Upper lobe of left lung (tissue), 6 donors: Measurements from ENCODE around the gene IL12RB2. TPM values are rescaled to one million over a fixed set of nuclear protein-coding genes. Genes with fewer than 3 reads are reported as not detected.
A peak's percentile ranks its signal among the peaks of the same experiment; 100 is the strongest.

ENCODE experiments used
- ATAC-seq, 2 donors: fragments of 200-7000 bp; cut with Tn5 transposase; one replicate each; pipeline ENCODE4 v1.9.1; 2022; ENCODE audit warnings: mild to moderate bottlenecking in 2 of 2, moderate library complexity in 2 of 2; ENCODE audit not compliant: low FRiP score in 2 of 2
- DNase-seq, 2 donors: peaks; one replicate each; pipeline ENCODE4 v3.0.0-alpha.2; 2019 to 2020
- H3K27ac ChIP-seq, 4 donors: fragments of 200-600 bp; sonication (generic); one replicate each; pipeline ENCODE4 v1.5.1; 2016 to 2019
- H3K27me3 ChIP-seq, 4 donors: fragments of 200-600 bp; sonication (generic); one replicate each; pipeline ENCODE4 v1.5.1; 2017 to 2019
- H3K36me3 ChIP-seq, 4 donors: fragments of 200-600 bp; sonication (generic); one replicate each; pipeline ENCODE4 v1.5.1; 2016 to 2019
- H3K4me1 ChIP-seq, 4 donors: fragments of 200-600 bp; sonication (generic); one replicate each; pipeline ENCODE4 v1.5.1; 2018 to 2019
- H3K4me3 ChIP-seq, 4 donors: fragments of 200-600 bp; sonication (generic); one replicate each; pipeline ENCODE4 v1.5.1; 2017 to 2019; ENCODE audit warnings: mild to moderate bottlenecking in 2 of 4, moderate library complexity in 1 of 4
- H3K9me3 ChIP-seq, 4 donors: fragments of 200-600 bp; sonication (generic); one replicate each; pipeline ENCODE4 v1.5.1; 2018 to 2019
- EP300 ChIP-seq, 4 donors: sonication (generic); formaldehyde crosslinking; IDR thresholded peaks; one replicate each; pipeline ENCODE4 v1.5.1; 2017; ENCODE audit warnings: antibody characterized with exemption in 4 of 4, control low read depth in 2 of 4
- POLR2A ChIP-seq, 4 donors: fragments of 450-650 bp; IDR thresholded peaks; one replicate each; pipeline ENCODE4 v1.5.1; 2016 to 2017; ENCODE audit warnings: antibody characterized with exemption in 4 of 4, mild to moderate bottlenecking in 2 of 4
- POLR2AphosphoS5 ChIP-seq, 2 donors: sonication (generic); formaldehyde crosslinking; IDR thresholded peaks; one replicate each; pipeline ENCODE4 v1.5.1; 2017; ENCODE audit warnings: antibody characterized with exemption in 2 of 2
- WGBS, 2 donors: methylation state at CpG; one replicate each; pipeline ENCODE4 v1.1.5; 2017 to 2018; 5-methylcytosine and 5-hydroxymethylcytosine counted together
- total RNA-seq, 6 donors: library from RNA; depleted of rRNA in 4 of 6; stranded (reverse); fragments of >200 nt in 4 of 6; gene quantifications; one replicate each; pipeline versions ENCODE4 v1.1.0 to v1.2.1, GENCODE V29; 2016 to 2021
- TF ChIP-seq, protein P1 (sequence below), 6 experiments: fragments of 450-650 bp in 4 of 6; fragments of 200-600 bp in 2 of 6; sonication (generic) in 2 of 6; IDR thresholded peaks; one replicate each; pipeline ENCODE4 v1.5.1; 2016 to 2019; ENCODE audit warnings: antibody characterized with exemption in 6 of 6
- donor health status: DM: no; HTN: no; CAD: no; lungs with moderate emphysema.
- donor health status: DM: no; HTN: yes; CAD: no; lungs with severe emphysema.

The IL12RB2 gene, protein sequence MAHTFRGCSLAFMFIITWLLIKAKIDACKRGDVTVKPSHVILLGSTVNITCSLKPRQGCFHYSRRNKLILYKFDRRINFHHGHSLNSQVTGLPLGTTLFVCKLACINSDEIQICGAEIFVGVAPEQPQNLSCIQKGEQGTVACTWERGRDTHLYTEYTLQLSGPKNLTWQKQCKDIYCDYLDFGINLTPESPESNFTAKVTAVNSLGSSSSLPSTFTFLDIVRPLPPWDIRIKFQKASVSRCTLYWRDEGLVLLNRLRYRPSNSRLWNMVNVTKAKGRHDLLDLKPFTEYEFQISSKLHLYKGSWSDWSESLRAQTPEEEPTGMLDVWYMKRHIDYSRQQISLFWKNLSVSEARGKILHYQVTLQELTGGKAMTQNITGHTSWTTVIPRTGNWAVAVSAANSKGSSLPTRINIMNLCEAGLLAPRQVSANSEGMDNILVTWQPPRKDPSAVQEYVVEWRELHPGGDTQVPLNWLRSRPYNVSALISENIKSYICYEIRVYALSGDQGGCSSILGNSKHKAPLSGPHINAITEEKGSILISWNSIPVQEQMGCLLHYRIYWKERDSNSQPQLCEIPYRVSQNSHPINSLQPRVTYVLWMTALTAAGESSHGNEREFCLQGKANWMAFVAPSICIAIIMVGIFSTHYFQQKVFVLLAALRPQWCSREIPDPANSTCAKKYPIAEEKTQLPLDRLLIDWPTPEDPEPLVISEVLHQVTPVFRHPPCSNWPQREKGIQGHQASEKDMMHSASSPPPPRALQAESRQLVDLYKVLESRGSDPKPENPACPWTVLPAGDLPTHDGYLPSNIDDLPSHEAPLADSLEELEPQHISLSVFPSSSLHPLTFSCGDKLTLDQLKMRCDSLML
- 1 to 10 TPM in 1 of 6 donors, under 1 TPM in 4, not detected in 1; 0.33 to 1.6 (median 0.74) TPM for total RNA-seq

DNA sequence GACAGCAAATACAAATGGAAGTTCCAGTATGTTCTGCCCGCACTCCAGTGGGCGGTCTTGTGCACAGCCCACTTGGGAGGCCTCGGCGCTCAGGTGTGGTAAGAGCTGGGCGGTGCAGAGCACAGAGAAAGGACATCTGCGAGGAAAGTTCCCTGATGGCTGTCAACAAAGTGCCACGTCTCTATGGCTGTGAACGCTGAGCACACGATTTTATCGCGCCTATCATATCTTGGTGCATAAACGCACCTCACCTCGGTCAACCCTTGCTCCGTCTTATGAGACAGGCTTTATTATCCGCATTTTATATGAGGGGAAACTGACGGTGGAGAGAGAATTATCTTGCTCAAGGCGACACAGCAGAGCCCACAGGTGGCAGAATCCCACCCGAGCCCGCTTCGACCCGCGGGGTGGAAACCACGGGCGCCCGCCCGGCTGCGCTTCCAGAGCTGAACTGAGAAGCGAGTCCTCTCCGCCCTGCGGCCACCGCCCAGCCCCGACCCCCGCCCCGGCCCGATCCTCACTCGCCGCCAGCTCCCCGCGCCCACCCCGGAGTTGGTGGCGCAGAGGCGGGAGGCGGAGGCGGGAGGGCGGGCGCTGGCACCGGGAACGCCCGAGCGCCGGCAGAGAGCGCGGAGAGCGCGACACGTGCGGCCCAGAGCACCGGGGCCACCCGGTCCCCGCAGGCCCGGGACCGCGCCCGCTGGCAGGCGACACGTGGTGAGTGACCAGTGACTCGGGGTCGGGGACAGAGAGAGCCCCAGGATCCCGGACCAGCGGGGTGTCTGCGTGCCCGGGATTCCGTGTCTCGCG, at the start of gene IL12RB2:
Gene IL12RB2, plus strand, starts transcription at position 623 of the 810 bp plus-strand sequence. CDS start 12,496 bp downstream, outside the sequence.
- ATAC-seq (peak; percentile 46 to 77), DNase-seq (peak in 1 of 2 donors; percentile 84)
- Histone ChIP-seq H3K36me3 (no peaks in the 10 kb centered on the region), H3K4me1 (peaks cover 4 to 14% (median 13%) of the 10 kb centered on the region in 4 donors), H3K4me3 (peak within 1 kb of the TSS; percentile 15 to 51 (median 38)), H3K27ac (peak within 1 kb of the TSS in 1 of 4 donors; percentile 2), H3K9me3 (no peaks in the 10 kb centered on the region), H3K27me3 (peaks cover 0 to 13% (median 0%) of the 10 kb centered on the region in 4 donors)
- TF ChIP-seq EP300 (IDR thresholded peaks at IDR 0.05) (no peak), POLR2A (IDR thresholded peaks at IDR 0.05) (no peak), POLR2AphosphoS5 (IDR thresholded peaks at IDR 0.05) (no peak)
- TF ChIP-seq, protein P1, sequence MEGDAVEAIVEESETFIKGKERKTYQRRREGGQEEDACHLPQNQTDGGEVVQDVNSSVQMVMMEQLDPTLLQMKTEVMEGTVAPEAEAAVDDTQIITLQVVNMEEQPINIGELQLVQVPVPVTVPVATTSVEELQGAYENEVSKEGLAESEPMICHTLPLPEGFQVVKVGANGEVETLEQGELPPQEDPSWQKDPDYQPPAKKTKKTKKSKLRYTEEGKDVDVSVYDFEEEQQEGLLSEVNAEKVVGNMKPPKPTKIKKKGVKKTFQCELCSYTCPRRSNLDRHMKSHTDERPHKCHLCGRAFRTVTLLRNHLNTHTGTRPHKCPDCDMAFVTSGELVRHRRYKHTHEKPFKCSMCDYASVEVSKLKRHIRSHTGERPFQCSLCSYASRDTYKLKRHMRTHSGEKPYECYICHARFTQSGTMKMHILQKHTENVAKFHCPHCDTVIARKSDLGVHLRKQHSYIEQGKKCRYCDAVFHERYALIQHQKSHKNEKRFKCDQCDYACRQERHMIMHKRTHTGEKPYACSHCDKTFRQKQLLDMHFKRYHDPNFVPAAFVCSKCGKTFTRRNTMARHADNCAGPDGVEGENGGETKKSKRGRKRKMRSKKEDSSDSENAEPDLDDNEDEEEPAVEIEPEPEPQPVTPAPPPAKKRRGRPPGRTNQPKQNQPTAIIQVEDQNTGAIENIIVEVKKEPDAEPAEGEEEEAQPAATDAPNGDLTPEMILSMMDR (IDR thresholded peaks at IDR 0.05), result no peak
- 9% methylated on average over 23 to 41 of the region's 75 CpGs for WGBS, 2 donors

DNA sequence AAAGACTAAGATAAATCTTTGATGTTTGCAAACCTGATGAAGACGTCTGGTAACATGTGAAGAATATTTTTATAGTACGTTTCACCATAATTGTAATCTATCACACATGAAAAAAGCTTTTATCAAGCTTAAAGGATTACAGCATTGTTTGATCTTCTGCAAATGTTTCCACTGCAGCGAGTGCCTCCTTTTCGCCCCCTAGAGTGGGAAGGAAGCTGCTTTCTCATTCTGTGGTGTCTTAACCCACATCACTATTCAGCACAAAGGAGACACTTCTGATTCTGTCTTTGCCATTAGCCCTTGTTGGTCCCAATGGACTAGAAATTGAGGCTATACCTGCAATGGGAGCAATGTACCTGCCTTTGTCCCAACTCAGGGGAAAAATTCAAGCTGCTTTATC, 46.0 kb upstream of the IL12RB2 start:
- H3K9me3 ChIP-seq, result no peaks in the 10 kb centered on the region
- H3K27ac ChIP-seq, result no peak overlapping the region
- WGBS, 2 donors, result 36 to 46% methylated on average over 4 of the region's 4 CpGs
- peaks cover 0 to 5% (median 0%) of the 10 kb centered on the region in 4 donors for H3K4me1 ChIP-seq
- TF ChIP-seq, protein P1 (IDR thresholded peaks at IDR 0.05), result no peak
- TF ChIP-seq EP300 (IDR thresholded peaks at IDR 0.05), result no peak
- TF ChIP-seq POLR2AphosphoS5 (IDR thresholded peaks at IDR 0.05), result no peak
- TF ChIP-seq POLR2A (IDR thresholded peaks at IDR 0.05), result no peak
- DNase-seq (no peak), ATAC-seq (no peak)
- no peak overlapping the region for H3K4me3 ChIP-seq
- H3K27me3 ChIP-seq, result no peaks in the 10 kb centered on the region
- H3K36me3 ChIP-seq, result no peaks in the 10 kb centered on the region

GRCh38 chr1:67262735-67263134, 44.9 kb upstream of the IL12RB2 start:
- ATAC-seq, result no peak
- H3K27ac ChIP-seq, result no peak overlapping the region
- no peaks in the 10 kb centered on the region for H3K27me3 ChIP-seq
- WGBS, 2 donors, result 72 to 77% methylated on average over 5 of the region's 5 CpGs
- no peaks in the 10 kb centered on the region for H3K36me3 ChIP-seq
- no peaks in the 10 kb centered on the region for H3K4me1 ChIP-seq
- TF ChIP-seq POLR2A (IDR thresholded peaks at IDR 0.05) (no peak), POLR2AphosphoS5 (IDR thresholded peaks at IDR 0.05) (no peak)
- DNase-seq, result no peak
- no peaks in the 10 kb centered on the region for H3K9me3 ChIP-seq
- no peak overlapping the region for H3K4me3 ChIP-seq

DNA sequence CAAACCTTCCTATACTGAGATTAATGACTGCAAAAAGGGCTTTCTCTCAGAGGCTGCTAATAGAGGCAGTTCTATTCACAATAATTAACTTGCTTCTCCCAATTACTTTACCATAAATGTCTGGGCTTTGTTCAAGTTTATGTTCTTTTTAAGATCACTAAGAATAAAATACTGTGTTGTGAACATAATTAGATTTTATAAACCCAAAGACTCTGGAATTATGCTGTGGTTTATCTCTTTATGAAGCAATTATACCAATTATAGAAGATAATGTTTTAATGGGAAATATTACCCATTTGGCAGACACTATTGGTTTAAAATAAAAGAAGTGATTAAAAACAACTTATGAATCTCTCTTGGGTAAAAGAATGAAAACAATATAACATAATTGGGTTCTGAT, 43.5 kb upstream of the IL12RB2 start:
- DNase-seq, result no peak
- no peak for ATAC-seq
- Histone ChIP-seq H3K4me1 (no peaks in the 10 kb centered on the region), H3K9me3 (no peaks in the 10 kb centered on the region), H3K36me3 (no peaks in the 10 kb centered on the region), H3K27me3 (no peaks in the 10 kb centered on the region), H3K27ac (no peak overlapping the region), H3K4me3 (no peak overlapping the region)
- TF ChIP-seq POLR2A (IDR thresholded peaks at IDR 0.05) (no peak), EP300 (IDR thresholded peaks at IDR 0.05) (no peak), POLR2AphosphoS5 (IDR thresholded peaks at IDR 0.05) (no peak)
- TF ChIP-seq, protein P1 (IDR thresholded peaks at IDR 0.05), result no peak
